HepG2 (cell line): Measurements from ENCODE around the gene NAA16. TPM values are rescaled to one million over a fixed set of nuclear protein-coding genes. Genes with fewer than 3 reads are reported as not detected.

Experiments
- IRF2 ChIP-seq: IDR thresholded peaks from 2 replicates; pipeline ENCODE4 v1.6.1; 2018; ENCODE audit warnings: missing genetic modification reagents, missing compliant biosample characterization
- NFE2 ChIP-seq: sonication (generic); formaldehyde crosslinking; IDR thresholded peaks from 2 replicates; pipeline ENCODE4 v1.4.0; 2020; ENCODE audit warnings: missing genetic modification reagents
- polyA plus RNA-seq, 8 experiments: library from polyadenylated mRNA; depleted of rRNA in 3 of 8; stranded (reverse) in 7 of 8; unstranded in 1 of 8; fragments of >200 nt; fragmentation: Illumina TruSeq in 4 of 8; extraction: Trizol in 4 of 8; gene quantifications; 2 replicates each; pipeline versions ENCODE4 v1.2.1 to v1.2.3, GENCODE V29; 2011 to 2016; ENCODE audit warnings: low read depth in 4 of 8, missing spikeins in 1 of 8, mixed read lengths in 1 of 8; ENCODE audit not compliant: insufficient read depth in 1 of 8
- total RNA-seq, 5 experiments: library from RNA; depleted of rRNA; stranded (reverse); fragments of >200 nt; fragmentation: Illumina TruSeq; extraction: Trizol; gene quantifications; 2 replicates each; pipeline ENCODE4 v1.2.3, GENCODE V29; 2016; ENCODE audit warnings: low read depth in 1 of 5
- TF ChIP-seq, protein P1 (sequence below): sonication (generic); formaldehyde crosslinking; IDR thresholded peaks from 2 replicates; pipeline ENCODE4 v1.4.0; 2020; ENCODE audit warnings: mild to moderate bottlenecking, missing genetic modification reagents
- TF ChIP-seq, protein P2 (sequence below): sonication (generic); formaldehyde crosslinking; IDR thresholded peaks from 2 replicates; pipeline ENCODE4 v1.9.0; 2021; ENCODE audit warnings: missing genetic modification reagents, borderline replicate concordance

NAA16 gene
- total and polyA plus RNA-seq, 2 of the 13 experiments (the other 11 are each of a cell fraction or from before 2014, with no cell fraction given), result 9.2 to 15.1 TPM

DNA sequence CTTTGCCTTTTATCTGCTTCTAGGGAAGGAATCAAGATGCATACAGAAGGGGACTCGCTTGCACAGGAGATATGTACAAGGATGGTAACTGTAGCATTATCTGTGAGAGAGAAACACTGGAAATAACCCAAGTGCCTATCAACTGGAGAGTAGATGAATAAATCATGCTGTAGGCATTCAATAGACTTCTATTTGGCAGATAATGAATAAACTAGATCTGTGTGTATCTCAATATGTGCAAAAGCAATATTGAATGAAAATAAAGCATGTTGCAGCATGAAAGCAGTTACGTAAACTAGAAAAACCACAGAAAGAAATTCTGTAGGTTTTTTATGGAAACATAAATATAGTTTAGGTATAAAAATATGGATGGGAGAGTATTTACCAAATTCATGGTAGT, 107.7 kb downstream of the NAA16 start (continued):
- TF ChIP-seq, protein P1, sequence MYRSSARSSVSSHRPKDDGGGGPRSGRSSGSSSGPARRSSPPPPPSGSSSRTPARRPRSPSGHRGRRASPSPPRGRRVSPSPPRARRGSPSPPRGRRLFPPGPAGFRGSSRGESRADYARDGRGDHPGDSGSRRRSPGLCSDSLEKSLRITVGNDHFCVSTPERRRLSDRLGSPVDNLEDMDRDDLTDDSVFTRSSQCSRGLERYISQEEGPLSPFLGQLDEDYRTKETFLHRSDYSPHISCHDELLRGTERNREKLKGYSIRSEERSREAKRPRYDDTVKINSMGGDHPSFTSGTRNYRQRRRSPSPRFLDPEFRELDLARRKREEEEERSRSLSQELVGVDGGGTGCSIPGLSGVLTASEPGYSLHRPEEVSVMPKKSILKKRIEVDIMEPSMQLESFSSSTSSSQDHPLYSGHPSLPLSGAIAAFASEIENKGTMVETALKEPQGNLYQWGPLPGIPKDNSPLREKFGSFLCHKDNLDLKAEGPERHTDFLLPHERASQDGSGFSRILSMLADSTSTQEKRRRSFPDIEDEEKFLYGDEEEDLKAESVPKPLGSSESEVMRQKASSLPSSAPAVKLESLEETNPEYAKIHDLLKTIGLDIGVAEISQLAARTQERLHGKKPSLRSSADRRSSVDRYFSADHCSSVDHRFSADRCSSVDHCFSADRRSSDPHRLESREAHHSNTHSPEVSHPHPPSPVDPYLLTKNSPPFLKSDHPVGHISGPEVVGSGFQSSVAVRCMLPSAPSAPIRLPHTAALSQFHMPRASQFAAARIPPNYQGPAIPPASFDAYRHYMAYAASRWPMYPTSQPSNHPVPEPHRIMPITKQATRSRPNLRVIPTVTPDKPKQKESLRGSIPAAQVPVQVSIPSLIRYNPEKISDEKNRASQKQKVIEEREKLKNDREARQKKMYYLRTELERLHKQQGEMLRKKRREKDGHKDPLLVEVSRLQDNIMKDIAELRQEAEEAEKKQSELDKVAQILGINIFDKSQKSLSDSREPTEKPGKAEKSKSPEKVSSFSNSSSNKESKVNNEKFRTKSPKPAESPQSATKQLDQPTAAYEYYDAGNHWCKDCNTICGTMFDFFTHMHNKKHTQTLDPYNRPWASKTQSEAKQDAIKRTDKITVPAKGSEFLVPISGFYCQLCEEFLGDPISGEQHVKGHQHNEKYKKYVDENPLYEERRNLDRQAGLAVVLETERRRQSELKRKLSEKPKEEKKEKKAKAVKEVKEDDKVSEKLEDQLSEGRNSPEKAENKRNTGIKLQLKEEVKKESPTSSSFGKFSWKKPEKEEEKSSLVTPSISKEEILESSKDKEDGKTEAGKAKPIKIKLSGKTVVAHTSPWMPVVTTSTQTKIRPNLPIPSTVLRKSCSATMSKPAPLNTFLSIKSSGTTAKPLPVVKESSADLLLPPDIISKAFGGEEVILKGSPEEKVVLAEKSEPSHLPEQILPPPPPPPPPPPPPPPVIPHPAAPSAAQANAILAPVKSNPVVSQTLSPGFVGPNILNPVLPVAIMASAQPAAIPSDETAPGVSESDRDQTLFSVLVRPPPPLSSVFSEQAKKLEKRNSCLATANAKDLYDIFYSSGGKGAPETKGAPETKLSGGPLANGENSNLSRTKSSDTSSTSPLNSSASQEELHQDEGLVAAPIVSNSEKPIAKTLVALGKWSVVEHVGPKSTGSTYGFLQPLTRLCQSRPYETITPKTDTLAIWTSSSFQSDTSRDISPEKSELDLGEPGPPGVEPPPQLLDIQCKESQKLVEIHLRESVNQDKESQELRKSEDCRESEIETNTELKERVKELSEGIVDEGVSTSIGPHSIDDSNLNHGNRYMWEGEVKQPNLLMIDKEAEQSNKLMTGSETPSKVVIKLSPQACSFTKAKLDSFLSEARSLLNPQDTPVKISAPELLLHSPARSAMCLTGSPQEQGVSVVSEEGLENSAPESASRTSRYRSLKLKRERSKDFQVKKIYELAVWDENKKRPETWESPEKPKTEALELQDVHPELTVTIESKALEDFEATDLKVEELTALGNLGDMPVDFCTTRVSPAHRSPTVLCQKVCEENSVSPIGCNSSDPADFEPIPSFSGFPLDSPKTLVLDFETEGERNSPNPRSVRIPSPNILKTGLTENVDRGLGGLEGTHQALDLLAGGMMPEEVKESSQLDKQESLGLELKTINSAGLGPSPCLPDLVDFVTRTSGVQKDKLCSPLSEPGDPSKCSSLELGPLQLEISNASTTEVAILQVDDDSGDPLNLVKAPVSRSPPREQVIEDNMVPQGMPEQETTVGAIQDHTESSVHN (CRISPR knock-in tag), result no peak
- TF ChIP-seq NFE2 (CRISPR knock-in tag) (no peak), IRF2 (CRISPR knock-in tag) (no peak)
- TF ChIP-seq, protein P2, sequence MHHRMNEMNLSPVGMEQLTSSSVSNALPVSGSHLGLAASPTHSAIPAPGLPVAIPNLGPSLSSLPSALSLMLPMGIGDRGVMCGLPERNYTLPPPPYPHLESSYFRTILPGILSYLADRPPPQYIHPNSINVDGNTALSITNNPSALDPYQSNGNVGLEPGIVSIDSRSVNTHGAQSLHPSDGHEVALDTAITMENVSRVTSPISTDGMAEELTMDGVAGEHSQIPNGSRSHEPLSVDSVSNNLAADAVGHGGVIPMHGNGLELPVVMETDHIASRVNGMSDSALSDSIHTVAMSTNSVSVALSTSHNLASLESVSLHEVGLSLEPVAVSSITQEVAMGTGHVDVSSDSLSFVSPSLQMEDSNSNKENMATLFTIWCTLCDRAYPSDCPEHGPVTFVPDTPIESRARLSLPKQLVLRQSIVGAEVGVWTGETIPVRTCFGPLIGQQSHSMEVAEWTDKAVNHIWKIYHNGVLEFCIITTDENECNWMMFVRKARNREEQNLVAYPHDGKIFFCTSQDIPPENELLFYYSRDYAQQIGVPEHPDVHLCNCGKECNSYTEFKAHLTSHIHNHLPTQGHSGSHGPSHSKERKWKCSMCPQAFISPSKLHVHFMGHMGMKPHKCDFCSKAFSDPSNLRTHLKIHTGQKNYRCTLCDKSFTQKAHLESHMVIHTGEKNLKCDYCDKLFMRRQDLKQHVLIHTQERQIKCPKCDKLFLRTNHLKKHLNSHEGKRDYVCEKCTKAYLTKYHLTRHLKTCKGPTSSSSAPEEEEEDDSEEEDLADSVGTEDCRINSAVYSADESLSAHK (CRISPR knock-in tag), result no peak
